GM18505 (cell line): ENCODE results near the gene ARL15.

Source experiments
- ATAC-seq: cut with Tn5 transposase; IDR thresholded peaks from one replicate; pipeline ENCODE4 v1.9.1; 2021; ENCODE audit not compliant: unreplicated experiment
- POLR2A ChIP-seq: IDR thresholded peaks from 4 replicates; pipeline ENCODE4 v1.6.1; 2011; ENCODE audit warnings: borderline replicate concordance; ENCODE audit not compliant: insufficient read depth, insufficient read length; ENCODE audit errors: extremely low read depth

The ARL15 gene

GRCh38 chr5:54207566-54207965, 102.8 kb downstream of the ARL15 start:
- no peak for TF ChIP-seq POLR2A
- ATAC-seq: no peak

GRCh38 chr5:54206580-54207229, 103.7 kb downstream of the ARL15 start:
- peak; percentile 77 for ATAC-seq
- no peak for TF ChIP-seq POLR2A

- TF ChIP-seq POLR2A: no peak
- no peak for ATAC-seq
These were observed 104.5 kb downstream of the ARL15 start for GRCh38 chr5:54205918-54206317.

- no peak for ATAC-seq
- TF ChIP-seq POLR2A: no peak
These were observed 104.9 kb downstream of the ARL15 start for GRCh38 chr5:54205453-54205852.

GRCh38 chr5:54197018-54197417, 113.4 kb downstream of the ARL15 start:
- TF ChIP-seq POLR2A: no peak
- ATAC-seq: no peak

GRCh38 chr5:54195701-54196100, 114.7 kb downstream of the ARL15 start:
- TF ChIP-seq POLR2A: no peak
- ATAC-seq: no peak

GRCh38 chr5:54194318-54194717, 116.1 kb downstream of the ARL15 start:
- no peak for ATAC-seq
- no peak for TF ChIP-seq POLR2A

- no peak for TF ChIP-seq POLR2A
- no peak for ATAC-seq
These were observed 122.7 kb downstream of the ARL15 start for GRCh38 chr5:54187694-54188093.

GRCh38 chr5:54186912-54187445, 123.4 kb downstream of the ARL15 start:
- no peak for TF ChIP-seq POLR2A
- ATAC-seq: no peak

GRCh38 chr5:54186108-54186507, 124.3 kb downstream of the ARL15 start:
- no peak for TF ChIP-seq POLR2A
- no peak for ATAC-seq

- ATAC-seq: no peak
- TF ChIP-seq POLR2A: no peak
These were observed 125.6 kb downstream of the ARL15 start for GRCh38 chr5:54184806-54185205.

GRCh38 chr5:54180630-54181031, 129.7 kb downstream of the ARL15 start:
- TF ChIP-seq POLR2A: no peak
- no peak for ATAC-seq

- no peak for TF ChIP-seq POLR2A
- no peak for ATAC-seq
These were observed 131.4 kb downstream of the ARL15 start for GRCh38 chr5:54178991-54179390.

- ATAC-seq: no peak
- no peak for TF ChIP-seq POLR2A
These were observed 132.2 kb downstream of the ARL15 start for GRCh38 chr5:54178207-54178606.

- ATAC-seq: no peak
- TF ChIP-seq POLR2A: no peak
These were observed 133.3 kb downstream of the ARL15 start for GRCh38 chr5:54177058-54177457.

- TF ChIP-seq POLR2A: no peak
- no peak for ATAC-seq
These were observed 134.1 kb downstream of the ARL15 start for GRCh38 chr5:54176066-54176830.
